SK-N-SH treated with all-trans-retinoic acid at 6 μM for 48 hours (cell line): Measurements from ENCODE around the gene AKAP13.
"Not testable (repeated sequence)": the region's sequence is repeated elsewhere in the genome, so short reads cannot be mapped to it uniquely, and the experiment has no call there.

ENCODE experiments used
- BACH2 ChIP-seq: fragments of 250-450 bp; sonication (Bioruptor Pico); IDR thresholded peaks from 2 replicates; pipeline ENCODE4 v1.9.0; 2021; ENCODE audit warnings: mild to moderate bottlenecking, borderline replicate concordance
- CSDC2 ChIP-seq: fragments of 250-450 bp; sonication (Bioruptor Pico); IDR thresholded peaks from 2 replicates; pipeline ENCODE4 v1.5.0; 2020; ENCODE audit warnings: mild to moderate bottlenecking, moderate library complexity
- ESRRG ChIP-seq: fragments of 250-450 bp; sonication (Bioruptor Pico); IDR thresholded peaks from 2 replicates; pipeline ENCODE4 v1.6.1; 2021; ENCODE audit warnings: mild to moderate bottlenecking
- OSR1 ChIP-seq: fragments of 250-450 bp; sonication (Bioruptor Pico); IDR thresholded peaks from 2 replicates; pipeline ENCODE4 v1.8.0; 2022; ENCODE audit warnings: moderate library complexity, mild to moderate bottlenecking, inconsistent platforms
- PPARA ChIP-seq: fragments of 250-450 bp; sonication (Bioruptor Pico); IDR thresholded peaks from 2 replicates; pipeline ENCODE4 v1.5.0; 2020; ENCODE audit warnings: mild to moderate bottlenecking, borderline replicate concordance
- RARB ChIP-seq: fragments of 250-450 bp; sonication (Bioruptor Pico); IDR thresholded peaks from 2 replicates; pipeline ENCODE4 v1.8.0; 2021; ENCODE audit warnings: mild to moderate bottlenecking, moderate library complexity
- SNAI2 ChIP-seq: fragments of 250-450 bp; sonication (Bioruptor Pico); IDR thresholded peaks from 2 replicates; pipeline ENCODE4 v1.5.0; 2020; ENCODE audit warnings: mild to moderate bottlenecking, moderate library complexity
- ZNF8 ChIP-seq: fragments of 450-650 bp; formaldehyde crosslinking; IDR thresholded peaks from 2 replicates; pipeline ENCODE4 v1.5.0; 2020; ENCODE audit warnings: mild to moderate bottlenecking, moderate library complexity
- TF ChIP-seq, protein P1 (sequence below): fragments of 250-450 bp; sonication (Bioruptor Pico); IDR thresholded peaks from 2 replicates; pipeline ENCODE4 v1.8.0; 2020; ENCODE audit warnings: mild to moderate bottlenecking, moderate library complexity, borderline replicate concordance
- TF ChIP-seq, protein P2 (sequence below): fragments of 250-450 bp; sonication (Bioruptor Pico); IDR thresholded peaks from 2 replicates; pipeline ENCODE4 v1.5.0; 2020; ENCODE audit warnings: mild to moderate bottlenecking, moderate library complexity
- TF ChIP-seq, protein P3 (sequence below): fragments of 250-450 bp; sonication (Bioruptor Pico); IDR thresholded peaks from 2 replicates; pipeline ENCODE4 v1.5.1; 2021; ENCODE audit warnings: mild to moderate bottlenecking, moderate library complexity

DNA sequence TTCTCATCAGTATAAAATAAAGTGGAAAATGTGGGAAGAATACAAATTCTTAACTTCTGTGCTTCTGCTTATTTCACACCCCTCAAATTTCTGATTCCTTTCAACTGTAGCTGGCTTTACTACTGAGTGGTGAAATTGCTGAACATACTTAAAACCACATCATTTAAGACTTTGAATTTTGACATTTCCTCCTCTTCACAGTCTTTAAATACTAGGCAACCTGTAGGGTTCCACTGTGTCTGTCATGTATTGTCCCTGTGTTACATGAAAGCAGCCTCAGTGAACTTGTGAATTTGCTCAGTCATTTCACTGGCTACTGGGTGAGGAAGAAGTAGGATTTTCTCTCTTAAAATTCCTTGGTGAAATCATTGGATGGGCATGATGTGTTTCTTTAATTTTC lies 101.1 kb downstream of the AKAP13 start:
- TF ChIP-seq OSR1 (CRISPR knock-in tag); RARB (CRISPR knock-in tag); BACH2; ZNF8; SNAI2; CSDC2 (CRISPR knock-in tag); ESRRG (CRISPR knock-in tag); PPARA (CRISPR knock-in tag): not testable (repeated sequence)
- TF ChIP-seq, protein P1, sequence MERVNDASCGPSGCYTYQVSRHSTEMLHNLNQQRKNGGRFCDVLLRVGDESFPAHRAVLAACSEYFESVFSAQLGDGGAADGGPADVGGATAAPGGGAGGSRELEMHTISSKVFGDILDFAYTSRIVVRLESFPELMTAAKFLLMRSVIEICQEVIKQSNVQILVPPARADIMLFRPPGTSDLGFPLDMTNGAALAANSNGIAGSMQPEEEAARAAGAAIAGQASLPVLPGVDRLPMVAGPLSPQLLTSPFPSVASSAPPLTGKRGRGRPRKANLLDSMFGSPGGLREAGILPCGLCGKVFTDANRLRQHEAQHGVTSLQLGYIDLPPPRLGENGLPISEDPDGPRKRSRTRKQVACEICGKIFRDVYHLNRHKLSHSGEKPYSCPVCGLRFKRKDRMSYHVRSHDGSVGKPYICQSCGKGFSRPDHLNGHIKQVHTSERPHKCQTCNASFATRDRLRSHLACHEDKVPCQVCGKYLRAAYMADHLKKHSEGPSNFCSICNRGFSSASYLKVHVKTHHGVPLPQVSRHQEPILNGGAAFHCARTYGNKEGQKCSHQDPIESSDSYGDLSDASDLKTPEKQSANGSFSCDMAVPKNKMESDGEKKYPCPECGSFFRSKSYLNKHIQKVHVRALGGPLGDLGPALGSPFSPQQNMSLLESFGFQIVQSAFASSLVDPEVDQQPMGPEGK: not testable (repeated sequence)
- TF ChIP-seq, protein P2, sequence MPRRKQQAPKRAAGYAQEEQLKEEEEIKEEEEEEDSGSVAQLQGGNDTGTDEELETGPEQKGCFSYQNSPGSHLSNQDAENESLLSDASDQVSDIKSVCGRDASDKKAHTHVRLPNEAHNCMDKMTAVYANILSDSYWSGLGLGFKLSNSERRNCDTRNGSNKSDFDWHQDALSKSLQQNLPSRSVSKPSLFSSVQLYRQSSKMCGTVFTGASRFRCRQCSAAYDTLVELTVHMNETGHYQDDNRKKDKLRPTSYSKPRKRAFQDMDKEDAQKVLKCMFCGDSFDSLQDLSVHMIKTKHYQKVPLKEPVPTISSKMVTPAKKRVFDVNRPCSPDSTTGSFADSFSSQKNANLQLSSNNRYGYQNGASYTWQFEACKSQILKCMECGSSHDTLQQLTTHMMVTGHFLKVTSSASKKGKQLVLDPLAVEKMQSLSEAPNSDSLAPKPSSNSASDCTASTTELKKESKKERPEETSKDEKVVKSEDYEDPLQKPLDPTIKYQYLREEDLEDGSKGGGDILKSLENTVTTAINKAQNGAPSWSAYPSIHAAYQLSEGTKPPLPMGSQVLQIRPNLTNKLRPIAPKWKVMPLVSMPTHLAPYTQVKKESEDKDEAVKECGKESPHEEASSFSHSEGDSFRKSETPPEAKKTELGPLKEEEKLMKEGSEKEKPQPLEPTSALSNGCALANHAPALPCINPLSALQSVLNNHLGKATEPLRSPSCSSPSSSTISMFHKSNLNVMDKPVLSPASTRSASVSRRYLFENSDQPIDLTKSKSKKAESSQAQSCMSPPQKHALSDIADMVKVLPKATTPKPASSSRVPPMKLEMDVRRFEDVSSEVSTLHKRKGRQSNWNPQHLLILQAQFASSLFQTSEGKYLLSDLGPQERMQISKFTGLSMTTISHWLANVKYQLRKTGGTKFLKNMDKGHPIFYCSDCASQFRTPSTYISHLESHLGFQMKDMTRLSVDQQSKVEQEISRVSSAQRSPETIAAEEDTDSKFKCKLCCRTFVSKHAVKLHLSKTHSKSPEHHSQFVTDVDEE (CRISPR knock-in tag): not testable (repeated sequence)
- TF ChIP-seq, protein P3, sequence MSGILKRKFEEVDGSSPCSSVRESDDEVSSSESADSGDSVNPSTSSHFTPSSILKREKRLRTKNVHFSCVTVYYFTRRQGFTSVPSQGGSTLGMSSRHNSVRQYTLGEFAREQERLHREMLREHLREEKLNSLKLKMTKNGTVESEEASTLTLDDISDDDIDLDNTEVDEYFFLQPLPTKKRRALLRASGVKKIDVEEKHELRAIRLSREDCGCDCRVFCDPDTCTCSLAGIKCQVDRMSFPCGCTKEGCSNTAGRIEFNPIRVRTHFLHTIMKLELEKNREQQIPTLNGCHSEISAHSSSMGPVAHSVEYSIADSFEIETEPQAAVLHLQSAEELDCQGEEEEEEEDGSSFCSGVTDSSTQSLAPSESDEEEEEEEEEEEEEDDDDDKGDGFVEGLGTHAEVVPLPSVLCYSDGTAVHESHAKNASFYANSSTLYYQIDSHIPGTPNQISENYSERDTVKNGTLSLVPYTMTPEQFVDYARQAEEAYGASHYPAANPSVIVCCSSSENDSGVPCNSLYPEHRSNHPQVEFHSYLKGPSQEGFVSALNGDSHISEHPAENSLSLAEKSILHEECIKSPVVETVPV: not testable (repeated sequence)
